Measurements from ENCODE around the gene ABR.

GRCh38 chr17:1188812-1189504 lies 9.2 kb upstream of the ABR start:
- TF ChIP-seq CTCF (IDR thresholded peaks at IDR 0.05): no peak
- TF ChIP-seq REST (IDR thresholded peaks at IDR 0.05; ENCODE audit: insufficient read depth in 1 of 2, low read depth in 2 of 2, low read length in 1 of 2): no peak
- no peak for TF ChIP-seq POLR2AphosphoS5 (IDR thresholded peaks at IDR 0.05; ENCODE audit: low read depth, low read length)
